HTR-8/SVneo (cell line): ENCODE results near the gene PRDM16.

Source experiments
- DNase-seq: peaks from one replicate; pipeline ENCODE4 v3.0.0; 2011; ENCODE audit warnings: low spot score, mixed read lengths; ENCODE audit not compliant: insufficient read length
- FAIRE-seq: peaks from 2 replicates; lab custom pipeline; 2011; peaks lifted over from hg19 to GRCh38; lab: Jason Lieb, UNC

Gene PRDM16

DNA sequence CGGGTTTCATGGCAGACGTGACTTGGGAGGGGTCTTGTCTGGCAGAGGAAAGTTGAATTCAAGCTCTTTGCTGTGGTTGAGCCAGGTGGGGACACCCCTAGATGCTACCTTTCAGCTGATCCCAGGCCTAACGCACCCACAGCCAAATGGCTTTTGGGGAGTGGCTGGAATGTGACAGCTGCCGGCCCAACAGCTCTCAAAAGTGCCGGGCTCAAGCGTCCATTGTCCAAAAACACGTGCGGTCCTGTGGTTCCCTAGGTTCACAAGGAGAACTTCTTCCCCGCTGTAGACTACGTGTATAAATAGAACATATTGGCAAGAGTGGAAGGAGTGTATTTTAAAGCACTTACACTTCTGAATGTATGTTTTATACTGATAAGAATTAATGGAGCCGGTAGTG is 298.4 kb downstream of the PRDM16 start:
- no peak for FAIRE-seq
- DNase-seq = no peak

DNA sequence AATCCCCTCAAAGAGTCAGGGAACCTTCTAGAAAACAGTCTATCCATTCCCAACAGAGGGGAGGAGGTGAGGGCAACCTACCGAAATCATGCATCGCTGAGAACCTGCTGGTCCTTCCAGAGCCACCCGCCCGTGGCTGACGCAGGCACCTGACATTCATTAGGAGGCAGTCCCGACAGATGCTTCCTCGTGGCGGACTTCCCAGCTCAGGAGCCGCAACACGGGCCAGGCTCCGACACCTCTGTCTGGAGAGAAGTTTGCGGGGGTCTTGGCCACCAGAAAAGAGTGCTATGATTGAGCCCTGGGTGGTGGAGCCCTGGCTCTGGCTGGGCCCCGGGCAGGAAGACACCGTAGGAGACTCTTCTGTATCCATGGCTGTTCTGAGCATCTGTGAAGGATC is 299.1 kb downstream of the PRDM16 start:
- FAIRE-seq (no peak), DNase-seq (no peak)

GRCh38 chr1:3368711-3369445 is 299.9 kb downstream of the PRDM16 start:
- DNase-seq (no peak), FAIRE-seq (no peak)

DNA sequence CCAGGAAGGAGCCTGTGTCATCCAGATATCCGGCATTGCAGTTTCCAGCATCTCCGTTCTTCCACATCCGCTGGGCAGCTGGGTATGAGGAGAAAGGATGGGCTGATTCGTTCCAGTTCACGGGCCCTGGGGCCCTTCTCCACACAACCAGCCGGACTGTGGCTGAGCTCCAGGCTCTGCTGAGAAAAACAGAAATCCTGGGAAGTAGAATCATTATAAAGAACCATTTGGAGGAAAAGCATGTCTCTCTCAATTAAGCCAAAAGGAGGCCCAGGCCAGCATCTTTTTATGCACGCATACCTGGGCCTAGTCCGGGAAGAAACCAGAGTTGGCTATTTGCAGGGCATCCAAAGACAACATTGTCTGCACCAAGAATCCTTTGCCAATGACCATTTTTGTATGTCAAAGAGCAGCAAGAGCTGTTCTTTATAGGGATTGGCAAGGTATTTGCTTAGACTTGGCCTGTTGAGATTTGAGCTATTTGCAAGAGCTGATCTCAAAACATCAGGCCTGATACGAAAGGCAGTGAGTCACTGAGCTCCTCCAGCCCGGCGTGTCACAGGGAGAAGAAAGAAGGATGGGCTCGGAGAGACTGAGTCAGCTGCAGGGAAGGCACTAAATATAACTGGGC is 300.6 kb downstream of the PRDM16 start:
- DNase-seq (no peak), FAIRE-seq (no peak)

DNA sequence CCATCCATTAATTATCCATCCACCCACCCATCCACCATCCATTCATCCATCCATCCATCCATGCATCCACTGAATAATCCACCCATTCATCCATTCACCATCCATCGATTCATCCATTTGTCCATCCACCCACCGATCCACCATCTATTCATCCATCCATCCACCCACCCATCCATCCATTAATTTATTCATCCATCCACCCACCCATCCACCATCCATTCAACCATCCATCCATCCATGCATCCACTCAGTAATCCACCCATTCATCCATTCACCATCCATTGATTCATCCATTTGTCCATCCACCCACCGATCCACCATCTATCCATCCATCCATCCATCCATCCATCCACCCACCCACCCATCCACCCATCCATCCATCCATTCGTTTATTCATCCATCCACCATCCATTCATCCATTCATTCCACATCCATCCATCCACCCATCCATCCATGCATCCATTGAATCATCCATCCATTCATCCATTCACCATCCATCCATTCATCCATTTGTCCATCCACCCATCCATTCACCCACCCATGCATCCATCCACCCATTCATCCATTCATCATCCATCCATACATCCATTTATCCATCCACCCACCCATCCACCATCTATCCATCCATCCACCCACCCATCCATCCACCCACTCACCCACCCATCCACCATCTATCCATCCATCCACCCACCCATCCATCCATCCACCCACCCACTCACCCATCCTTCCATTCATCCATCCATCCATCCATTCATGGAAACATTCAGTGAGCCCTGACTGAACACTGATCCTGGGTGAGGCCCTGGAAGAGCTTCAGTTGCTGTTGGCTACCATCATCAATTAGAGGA is 302.1 kb downstream of the PRDM16 start:
- FAIRE-seq = peak; percentile 89
- DNase-seq = no peak

GRCh38 chr1:3372317-3372716 is 303.3 kb downstream of the PRDM16 start:
- DNase-seq (no peak), FAIRE-seq (no peak)

DNA sequence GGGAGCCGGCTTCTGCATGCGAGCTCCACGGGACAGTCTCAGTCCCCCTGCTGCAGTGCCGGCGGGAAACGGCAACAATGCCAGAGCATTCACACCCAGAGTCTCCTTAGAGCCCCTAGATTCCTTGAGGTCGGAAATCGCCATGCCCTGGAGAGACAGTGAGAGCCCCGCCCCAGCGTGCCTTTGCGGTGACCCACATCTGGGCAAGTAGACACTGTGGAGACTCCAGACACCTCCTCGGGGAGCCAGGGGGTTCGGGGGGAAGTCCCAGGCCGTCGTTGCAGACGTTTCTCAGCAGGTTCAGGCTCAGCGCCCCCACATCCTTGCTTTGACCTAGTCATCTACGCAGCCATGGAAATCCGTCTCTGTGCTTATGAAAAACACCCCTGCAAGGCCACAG is 304.2 kb downstream of the PRDM16 start:
- FAIRE-seq (no peak), DNase-seq (no peak)

DNA sequence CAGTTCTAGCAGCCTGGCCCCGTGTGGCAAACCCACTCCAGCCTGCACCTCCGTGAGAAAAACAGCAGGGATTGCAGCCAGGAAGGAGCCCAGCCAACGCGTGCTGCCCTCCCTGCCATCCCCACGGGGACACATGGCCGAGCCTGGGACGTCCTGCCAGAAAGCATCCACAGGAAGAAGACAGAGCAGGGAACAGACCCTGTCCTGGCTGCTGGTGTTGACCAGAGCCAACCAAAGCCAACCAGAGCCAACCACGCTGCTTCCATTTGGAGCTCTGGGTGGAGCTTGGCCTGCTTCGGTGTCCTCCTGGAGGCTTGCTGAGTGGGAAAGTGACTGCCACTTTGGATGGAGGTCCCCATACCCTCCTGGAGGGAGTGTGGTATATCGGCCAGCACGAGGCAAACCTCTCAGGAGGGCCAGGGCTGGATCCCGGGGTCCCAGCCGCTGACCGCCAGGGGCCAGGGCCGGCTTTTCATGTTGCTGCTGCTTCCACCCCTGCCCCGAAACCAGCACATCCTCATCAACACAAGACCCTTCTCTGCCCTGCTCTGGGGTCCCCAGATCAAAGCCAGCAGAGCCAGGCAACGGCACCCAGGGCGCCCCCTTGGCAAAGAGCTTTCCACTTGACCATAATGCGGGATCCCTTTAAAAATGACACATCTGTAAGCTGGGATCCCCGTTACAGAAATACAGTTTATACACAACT is 304.9 kb downstream of the PRDM16 start:
- FAIRE-seq (no peak), DNase-seq (no peak)

- no peak for DNase-seq
- FAIRE-seq = no peak
Measured at GRCh38 chr1:3375245-3375644, 306.2 kb downstream of the PRDM16 start.

GRCh38 chr1:3377166-3377565 is 308.2 kb downstream of the PRDM16 start:
- FAIRE-seq = no peak

GRCh38 chr1:3377604-3378279 is 308.7 kb downstream of the PRDM16 start:
- no peak for DNase-seq
- FAIRE-seq = no peak

More at GRCh38 chr1:3377166-3377565, 308.2 kb downstream of the PRDM16 start:
- no peak for DNase-seq

DNA sequence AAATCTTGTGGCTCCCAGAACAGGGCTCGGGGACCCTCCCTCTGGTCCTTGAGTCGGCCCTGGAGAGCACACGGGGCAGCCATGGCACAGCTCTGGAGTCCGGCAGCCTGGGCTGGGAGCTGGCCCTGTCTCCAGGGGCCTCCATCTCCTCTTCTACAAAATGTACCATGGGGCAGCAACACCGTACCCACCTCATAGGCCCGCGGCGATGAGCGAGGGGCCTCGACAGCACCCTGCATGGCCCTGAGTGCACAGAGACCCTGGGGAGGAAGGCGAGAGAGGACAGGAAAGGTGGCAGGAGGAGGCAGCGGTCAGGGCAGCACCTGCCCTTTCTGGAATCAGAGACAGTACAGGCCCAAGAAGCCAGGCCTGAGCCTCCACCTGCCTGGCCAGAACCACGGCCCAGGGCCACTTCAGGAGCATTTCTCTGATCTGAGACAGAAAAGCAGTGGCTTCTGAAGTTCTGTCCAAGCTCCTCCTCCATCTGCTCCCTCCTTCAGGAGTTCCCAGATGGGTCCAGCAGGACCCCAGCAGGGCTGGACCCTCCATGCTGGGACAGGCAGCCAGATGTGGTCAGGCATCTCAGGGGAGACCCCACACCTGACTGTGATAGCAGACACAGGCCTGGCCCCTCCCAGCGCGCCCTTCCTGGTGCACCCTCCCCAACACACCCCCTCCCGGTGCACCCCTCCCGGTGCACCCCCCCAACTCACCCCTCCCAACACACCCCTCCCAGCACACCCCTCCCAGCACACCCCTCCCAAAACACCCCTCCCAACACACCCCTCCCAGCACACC is 309.6 kb downstream of the PRDM16 start:
- FAIRE-seq = no peak

GRCh38 chr1:3379934-3380333 is 310.9 kb downstream of the PRDM16 start:
- FAIRE-seq (no peak), DNase-seq (no peak)

More for the DNA sequence above, 309.6 kb downstream of the PRDM16 start:
- DNase-seq = no peak

GRCh38 chr1:3380469-3380868 is 311.5 kb downstream of the PRDM16 start:
- no peak for FAIRE-seq

GRCh38 chr1:3381901-3382300 is 312.9 kb downstream of the PRDM16 start:
- no peak for FAIRE-seq

More at GRCh38 chr1:3380469-3380868, 311.5 kb downstream of the PRDM16 start:
- no peak for DNase-seq

GRCh38 chr1:3382326-3383057 is 313.5 kb downstream of the PRDM16 start:
- FAIRE-seq (no peak), DNase-seq (no peak)

More at GRCh38 chr1:3381901-3382300, 312.9 kb downstream of the PRDM16 start:
- DNase-seq = no peak

DNA sequence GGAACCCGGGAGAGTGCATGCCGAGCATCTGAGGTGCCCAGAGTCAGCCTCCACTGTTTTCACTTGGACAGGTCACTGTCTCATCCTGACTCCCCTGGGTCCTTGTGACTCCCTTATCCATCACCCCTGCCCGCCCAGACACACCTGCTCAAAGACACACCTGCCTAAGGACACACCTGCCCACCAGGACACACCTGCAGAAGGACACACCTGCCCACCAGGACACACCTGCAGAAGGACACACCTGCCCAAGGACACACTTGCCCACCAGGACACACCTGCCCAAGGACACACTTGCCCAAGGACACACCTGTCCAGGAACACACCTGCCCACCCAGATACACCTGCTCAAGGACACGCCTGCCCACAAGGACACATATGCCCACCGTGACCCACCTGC is 314.7 kb downstream of the PRDM16 start:
- no peak for FAIRE-seq
- DNase-seq = no peak

GRCh38 chr1:3384407-3384806 is 315.4 kb downstream of the PRDM16 start:
- FAIRE-seq (no peak), DNase-seq (no peak)
